Forelimb muscle (tissue), 1 donor: ENCODE results near the gene NEK9. TPM values are rescaled to one million over a fixed set of nuclear protein-coding genes. Genes with fewer than 3 reads are reported as not detected.
"Not testable (repeated sequence)": the region's sequence is repeated elsewhere in the genome, so short reads cannot be mapped to it uniquely, and the experiment has no call there.

Source experiments
- DNase-seq: peaks from one replicate; pipeline ENCODE4 v3.0.0-alpha.2; 2013; ENCODE audit warnings: low read depth
- polyA plus RNA-seq: library from polyadenylated mRNA; unstranded; fragments of 120-200 nt; gene quantifications from one replicate; pipeline ENCODE4 v1.2.1, GENCODE V29; 2013; ENCODE audit not compliant: insufficient read length

The NEK9 gene
- polyA plus RNA-seq, 1 donor, result 82.6 TPM

DNA sequence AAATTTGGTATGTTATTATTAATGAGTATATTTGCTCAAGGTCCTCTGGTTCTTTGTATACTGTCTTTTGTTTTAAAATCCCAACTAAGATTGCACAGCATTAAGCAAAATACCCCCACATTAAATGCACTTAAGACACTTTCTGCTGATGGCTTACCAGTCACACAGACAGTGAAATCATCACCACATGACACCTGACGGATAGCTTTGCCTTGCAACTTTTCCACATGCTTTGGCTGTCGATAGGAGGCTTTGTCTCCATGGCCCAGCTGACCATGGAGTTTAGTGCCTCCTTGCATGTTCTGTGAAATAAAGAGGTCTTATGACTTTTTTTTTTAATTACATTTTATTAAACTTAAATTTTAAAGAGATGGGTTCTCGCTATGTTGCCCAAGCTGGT lies 19.7 kb downstream of the NEK9 start:
- DNase-seq, result no peak

DNA sequence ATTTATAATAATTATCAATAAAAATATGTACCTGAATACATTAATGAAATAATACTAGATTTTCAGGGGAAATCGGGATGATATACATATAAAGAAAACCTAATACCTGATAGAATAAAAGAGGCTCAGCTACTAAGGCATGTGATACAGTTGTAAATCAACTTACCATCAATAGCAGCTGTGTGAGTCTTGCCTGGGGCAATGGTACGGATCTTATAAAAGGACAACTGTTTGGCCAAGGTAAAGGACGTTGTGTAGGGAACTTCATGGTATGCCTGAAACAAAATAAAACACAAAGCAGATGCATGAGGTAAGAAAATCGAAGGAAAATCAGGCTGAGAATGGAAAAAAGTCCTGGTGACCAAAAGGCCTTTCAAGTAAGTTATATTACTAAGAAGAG lies 25.4 kb downstream of the NEK9 start:
- DNase-seq, result no peak

DNA sequence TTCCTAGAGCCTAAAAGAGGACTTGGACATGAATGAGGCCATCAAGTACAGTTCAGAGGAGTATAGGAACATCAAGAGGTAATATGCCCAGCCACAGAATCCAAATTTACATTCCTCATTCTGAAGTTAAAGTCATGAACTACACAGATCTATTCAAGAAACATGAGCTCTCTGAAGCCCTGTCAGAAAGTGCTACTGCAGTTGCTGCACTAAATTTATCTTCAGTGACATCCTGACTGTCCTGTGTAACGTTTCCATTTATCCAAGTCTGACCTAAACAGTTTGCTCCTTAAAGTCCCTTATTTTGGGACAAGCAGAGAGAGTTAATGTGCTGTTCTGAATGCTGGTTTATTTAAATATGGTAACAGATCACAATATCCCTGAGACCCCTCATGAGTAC lies 28.2 kb downstream of the NEK9 start:
- DNase-seq, result no peak

DNA sequence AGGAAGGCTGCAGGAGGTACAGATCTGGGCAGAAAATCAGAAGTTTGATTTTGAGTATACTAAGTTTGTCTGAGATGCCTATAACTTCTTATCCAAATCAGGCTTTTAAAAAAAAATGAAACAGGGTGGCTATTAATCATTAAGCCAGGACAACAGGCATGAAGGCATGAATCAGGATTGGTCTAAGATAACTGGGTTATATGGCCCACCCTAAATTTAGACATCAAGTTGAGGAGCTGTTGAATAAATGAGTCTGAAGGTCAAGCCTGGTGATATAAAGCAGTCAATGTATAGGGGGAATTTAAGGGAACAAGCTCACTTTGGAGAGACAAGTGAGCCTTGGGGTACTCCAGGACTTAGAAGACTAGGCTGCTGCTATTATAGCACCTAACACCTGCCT lies 28.6 kb downstream of the NEK9 start:
- no peak for DNase-seq

GRCh38 chr14:75096959-75097358 lies 29.9 kb downstream of the NEK9 start:
- no peak for DNase-seq

- DNase-seq, result no peak
Observed at GRCh38 chr14:75095690-75096089, 31.2 kb downstream of the NEK9 start.

GRCh38 chr14:75094896-75095295 lies 32.0 kb downstream of the NEK9 start:
- DNase-seq, result no peak

- no peak for DNase-seq
Observed at GRCh38 chr14:75092698-75093097, 34.1 kb downstream of the NEK9 start.

- DNase-seq, result no peak
Observed at GRCh38 chr14:75091251-75091650, 35.6 kb downstream of the NEK9 start.

DNA sequence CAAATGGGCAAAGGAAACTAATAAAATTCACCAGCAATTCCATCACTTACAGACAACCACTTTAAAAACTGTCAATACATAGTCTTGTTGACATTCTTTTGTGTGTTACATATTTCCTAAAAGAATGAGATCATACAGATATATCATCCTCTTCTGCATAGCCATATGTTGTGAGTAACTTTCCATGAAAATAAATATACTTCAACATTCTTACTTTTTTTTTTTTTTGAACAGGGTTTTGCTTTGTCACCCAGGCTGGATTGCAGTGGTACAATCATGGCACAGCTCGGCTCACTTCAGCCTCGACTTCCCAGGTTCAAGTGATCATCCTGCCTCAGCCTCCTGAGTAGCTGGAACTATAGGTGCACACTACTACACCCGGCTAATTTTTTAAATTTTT lies 36.5 kb downstream of the NEK9 start:
- no peak for DNase-seq

- DNase-seq, result no peak
Observed at GRCh38 chr14:75088566-75089373, 38.1 kb downstream of the NEK9 start.

GRCh38 chr14:75088153-75088552 lies 38.7 kb downstream of the NEK9 start:
- no peak for DNase-seq

DNA sequence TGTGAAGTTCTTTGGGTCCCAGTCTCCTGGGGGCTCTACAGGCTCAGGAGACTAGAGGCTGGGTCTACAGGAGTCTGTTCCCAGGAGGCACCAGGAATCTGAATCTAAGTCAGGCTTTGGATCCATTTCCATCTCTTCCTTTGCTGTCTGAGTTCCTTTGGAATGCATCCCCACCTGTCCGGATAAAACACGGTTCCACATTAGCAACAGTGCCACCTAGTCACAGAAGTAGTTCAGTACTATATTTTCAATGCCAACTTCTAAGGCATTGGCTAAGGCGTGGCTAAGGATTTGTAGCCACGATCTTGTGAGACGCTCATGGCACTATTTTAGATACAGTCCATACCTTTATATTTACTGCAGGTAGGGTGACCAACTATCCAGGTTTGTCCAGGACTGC lies 42.3 kb downstream of the NEK9 start:
- no peak for DNase-seq

DNA sequence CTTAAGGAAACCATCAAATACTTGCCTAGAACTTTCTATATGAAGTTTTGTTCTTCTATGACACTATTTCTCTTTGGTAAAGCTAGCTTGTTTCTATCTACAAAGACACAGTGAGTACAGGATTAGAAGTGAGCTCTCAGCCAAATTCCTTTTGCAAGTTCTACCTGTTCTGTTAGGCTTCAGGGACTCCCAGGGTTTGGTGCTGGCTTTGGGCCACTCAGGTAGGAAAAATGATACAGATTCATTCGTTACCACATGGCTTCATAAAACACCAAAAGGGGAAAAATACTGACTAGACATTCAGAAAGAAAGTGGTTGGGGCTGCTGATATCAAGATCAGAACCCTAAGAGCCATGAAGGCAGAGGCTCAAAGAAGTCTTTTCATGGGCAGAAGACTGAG lies 43.6 kb downstream of the NEK9 start:
- DNase-seq, result no peak

DNA sequence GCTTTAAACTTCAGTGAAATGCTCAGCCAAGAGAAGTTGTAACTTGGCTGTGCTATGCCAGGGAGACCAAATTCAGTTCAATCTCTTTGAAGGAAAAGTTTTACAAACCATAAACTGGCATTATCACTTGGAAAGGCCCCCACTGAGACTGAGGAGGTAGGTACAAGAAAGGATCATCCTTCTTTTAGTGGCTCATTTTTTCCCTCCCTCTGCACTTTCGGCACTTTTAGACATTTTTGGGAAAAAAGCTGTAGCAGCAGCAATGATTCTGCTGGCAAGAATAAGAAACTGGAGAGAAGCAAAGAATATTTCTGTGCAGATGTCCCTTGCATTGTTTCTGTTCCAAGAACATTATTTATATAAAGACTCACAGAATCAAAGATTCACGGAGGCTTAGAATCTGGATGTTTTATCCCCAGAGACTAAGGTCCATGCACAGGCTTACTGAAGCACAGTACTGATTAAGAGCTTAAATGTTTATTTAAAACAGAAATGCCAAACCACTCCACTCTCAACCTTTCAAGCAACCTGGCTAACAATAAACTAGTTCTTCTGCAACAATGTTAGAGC lies 45.1 kb downstream of the NEK9 start:
- no peak for DNase-seq

DNA sequence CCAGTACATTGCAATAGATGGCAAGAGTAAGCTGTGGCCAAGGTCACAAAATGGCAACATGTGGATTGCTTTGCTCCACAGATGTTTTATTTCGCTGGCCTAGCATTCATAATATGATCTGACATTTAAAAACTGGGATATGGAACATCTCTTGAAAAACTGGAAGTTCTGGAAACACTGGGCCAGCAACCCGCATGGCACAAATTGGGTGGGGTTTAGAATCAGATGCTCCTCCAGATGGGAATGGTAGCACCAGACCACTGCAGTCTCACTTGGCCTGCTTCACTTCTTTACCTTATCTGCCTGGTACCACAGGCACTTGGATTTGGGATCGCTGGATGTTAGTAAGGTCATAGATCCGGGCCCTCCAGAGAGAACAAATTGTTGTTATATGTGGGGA lies 47.3 kb downstream of the NEK9 start:
- DNase-seq, result no peak

- no peak for DNase-seq
Observed at GRCh38 chr14:75077794-75078193, 49.1 kb downstream of the NEK9 start.

DNA sequence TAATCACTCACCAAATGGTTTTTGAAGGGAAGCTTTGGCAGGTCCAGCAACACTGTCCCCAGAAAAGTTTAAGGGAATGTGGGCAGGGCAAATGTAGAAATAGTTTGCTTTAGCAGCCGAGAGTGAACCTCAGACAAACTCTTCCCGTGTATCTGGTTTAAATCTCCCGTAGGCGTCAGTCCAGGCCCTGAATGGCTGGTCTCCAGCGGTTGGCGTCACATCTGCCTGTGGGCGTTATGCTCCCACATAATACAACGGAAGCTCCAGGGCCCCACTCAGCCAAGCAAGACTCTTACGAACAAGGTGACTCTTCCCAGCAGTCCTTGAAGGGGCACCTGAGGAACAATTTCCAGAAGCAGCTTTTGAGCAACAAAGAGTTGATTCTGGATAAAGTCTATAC lies 56.5 kb downstream of the NEK9 start:
- DNase-seq, result no peak

DNA sequence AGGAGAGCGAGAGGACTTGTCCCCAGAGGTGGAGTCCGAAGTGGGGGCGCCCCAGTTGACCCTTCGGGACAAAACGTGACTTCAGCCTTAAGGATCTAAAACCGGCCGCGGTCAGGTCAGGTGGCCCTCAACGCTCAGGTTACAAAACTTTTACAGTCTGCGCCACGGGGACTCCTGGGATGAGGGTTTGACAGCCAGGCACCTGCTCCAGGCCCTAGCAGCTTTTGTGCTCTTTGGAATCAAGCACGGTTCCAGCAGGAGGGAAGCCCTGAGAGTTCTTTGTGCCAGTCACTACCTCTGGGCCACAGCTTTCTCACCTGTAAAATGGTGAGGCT lies 57.1 kb downstream of the NEK9 start:
- no peak for DNase-seq

- DNase-seq, result peak; percentile 71
Observed at GRCh38 chr14:75069121-75069810, 57.6 kb downstream of the NEK9 start, which contains the start of gene ZC2HC1C. TSS of gene ZC2HC1C (plus strand) at chr14:75069641. CDS start at chr14:75070574, 933 bp downstream.

DNA sequence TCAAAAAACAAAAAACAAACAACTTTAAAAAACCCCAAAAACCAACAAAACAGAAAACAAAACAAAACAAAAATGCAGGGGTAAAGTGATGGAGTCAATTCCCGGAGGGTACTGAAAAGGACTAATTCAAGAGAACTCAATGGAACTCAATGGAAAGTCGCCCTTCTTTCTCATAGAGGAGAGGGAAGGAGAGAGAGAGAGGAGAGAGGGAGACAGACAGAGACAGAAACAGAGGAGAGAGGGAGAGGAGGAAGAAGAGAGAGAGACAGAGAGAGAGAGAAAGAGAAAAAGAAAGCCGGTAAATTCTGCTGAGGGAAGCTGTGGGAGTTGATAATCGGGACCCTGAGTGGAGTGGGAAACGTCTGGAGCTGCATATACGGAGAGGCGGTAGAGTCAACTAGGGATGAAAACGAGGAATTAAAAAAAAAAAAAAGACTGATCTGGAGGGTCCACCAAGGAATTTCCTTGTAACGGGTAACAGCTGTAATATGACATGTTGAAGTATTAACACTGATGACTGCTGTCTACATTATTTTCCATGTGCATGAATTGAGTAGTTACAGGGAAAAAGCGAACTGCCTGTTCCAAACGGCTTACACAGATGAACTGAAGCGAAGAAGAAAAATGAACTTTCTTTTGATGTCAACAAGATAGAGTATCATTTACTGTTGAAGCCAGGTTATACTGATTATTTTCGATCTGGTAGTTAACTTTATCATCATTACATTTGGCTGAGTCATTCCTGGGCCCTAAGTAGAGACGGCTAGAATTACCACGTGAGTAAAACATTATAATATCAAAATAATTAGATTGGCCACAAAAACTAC lies 58.3 kb downstream of the NEK9 start:
- DNase-seq, result peak; percentile 62

DNA sequence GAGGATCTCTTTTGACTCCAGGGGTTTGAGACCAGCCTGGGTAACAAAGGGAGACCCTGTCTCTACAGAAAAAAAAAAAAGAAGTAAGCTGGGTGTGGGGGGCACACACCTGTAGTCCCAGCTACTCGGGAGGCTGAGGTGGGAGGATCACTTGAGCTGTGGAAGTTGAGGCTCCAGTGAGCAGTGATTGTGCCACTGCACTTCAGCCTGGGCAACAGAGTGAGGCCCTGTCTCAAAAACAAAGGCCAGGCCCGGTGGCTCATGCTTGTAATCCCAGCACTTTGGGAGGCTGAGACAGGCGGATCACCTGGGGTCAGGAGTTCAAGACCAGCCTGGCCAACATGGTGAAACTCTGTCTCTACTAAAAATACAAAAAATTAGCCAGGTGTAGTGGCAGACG lies 59.1 kb downstream of the NEK9 start:
- DNase-seq, result not testable (repeated sequence)
